AG08396 (cell line): ENCODE data around the gene YIF1A.
"Not testable (repeated sequence)": the region's sequence is repeated elsewhere in the genome, so short reads cannot be mapped to it uniquely, and the experiment has no call there.

Experiments used
- DNase-seq: peaks from one replicate; pipeline ENCODE4 v3.0.0; 2012; ENCODE audit warnings: low spot score, mixed read lengths

YIF1A gene

GRCh38 chr11:66311965-66312548 lies 23.1 kb upstream of the YIF1A start:
- peak; percentile 86 for DNase-seq

GRCh38 chr11:66311470-66311964 lies 22.6 kb upstream of the YIF1A start:
- DNase-seq: no peak

DNA sequence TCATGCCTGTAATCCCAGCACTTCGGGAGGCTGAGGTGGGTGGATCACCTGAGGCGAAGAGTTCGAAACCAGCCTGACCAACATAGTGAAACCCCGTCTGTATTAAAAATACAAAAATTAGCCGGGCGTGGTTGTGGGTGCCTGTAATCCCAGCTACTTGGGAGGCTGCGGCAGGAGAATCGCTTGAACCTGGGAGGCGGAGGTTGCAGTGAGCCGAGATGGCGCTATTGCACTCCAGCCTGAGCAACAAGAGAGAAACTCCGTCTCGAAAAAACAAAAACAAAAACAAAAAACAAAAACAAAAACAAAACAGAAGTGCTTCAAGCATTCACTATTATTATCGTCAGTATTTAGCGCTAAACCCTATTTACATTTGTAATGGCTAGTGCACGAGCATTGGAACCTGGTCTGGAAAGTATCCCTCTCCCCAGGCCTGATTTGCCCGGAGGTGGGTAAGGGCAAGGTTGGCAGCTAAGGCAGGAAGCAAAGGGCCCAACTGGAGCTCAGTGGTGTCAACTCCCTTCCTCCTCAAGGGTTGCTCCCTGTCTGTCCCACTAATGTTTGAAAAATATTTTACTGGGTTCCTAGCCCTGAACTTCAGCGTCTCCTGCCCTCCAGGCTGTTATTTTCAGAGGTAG lies 22.0 kb upstream of the YIF1A start:
- DNase-seq: not testable (repeated sequence)

GRCh38 chr11:66310324-66310723 lies 21.4 kb upstream of the YIF1A start:
- DNase-seq: no peak

DNA sequence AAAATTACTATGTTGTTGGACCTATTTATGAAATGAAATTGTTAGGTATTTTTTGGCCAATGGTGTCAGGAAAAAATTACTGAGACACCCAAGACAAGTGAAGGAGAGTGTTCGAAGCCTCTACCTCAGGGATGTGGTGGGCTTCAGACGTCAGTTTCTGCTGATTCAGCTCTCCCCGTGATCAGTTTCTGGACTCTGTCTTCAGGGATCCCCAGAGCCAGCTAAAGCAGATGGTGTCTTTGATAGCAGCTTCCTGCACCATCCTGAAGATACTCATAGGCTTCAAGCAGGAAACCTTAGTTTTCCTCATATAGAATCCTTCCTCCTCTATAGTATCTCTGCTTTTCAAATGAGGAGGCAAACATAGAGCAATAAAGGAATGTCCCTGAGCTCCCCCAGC lies 20.5 kb upstream of the YIF1A start:
- DNase-seq: no peak

- DNase-seq: no peak
These were observed 13.7 kb upstream of the YIF1A start for GRCh38 chr11:66302656-66303055.

DNA sequence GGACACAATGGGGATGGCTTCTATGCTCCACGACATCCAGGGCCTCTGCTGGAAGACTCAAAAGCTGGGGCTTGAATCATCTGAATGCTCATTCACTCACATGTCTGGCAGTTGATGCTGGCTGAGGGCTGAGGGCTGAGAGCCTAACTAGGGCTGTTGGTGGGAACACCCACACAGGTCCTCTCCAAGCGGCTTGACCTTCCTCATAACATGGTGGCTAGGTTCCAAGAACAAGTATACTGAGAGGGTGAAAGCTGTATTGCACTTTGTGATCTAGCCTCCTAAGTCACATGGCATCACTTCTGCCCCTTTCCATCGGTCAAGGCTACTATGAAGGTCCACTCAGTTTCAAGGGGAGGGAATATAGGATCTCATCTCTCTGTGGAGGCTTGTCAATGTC lies 10.2 kb upstream of the YIF1A start:
- no peak for DNase-seq

GRCh38 chr11:66297610-66298009 lies 8.7 kb upstream of the YIF1A start:
- DNase-seq: no peak

DNA sequence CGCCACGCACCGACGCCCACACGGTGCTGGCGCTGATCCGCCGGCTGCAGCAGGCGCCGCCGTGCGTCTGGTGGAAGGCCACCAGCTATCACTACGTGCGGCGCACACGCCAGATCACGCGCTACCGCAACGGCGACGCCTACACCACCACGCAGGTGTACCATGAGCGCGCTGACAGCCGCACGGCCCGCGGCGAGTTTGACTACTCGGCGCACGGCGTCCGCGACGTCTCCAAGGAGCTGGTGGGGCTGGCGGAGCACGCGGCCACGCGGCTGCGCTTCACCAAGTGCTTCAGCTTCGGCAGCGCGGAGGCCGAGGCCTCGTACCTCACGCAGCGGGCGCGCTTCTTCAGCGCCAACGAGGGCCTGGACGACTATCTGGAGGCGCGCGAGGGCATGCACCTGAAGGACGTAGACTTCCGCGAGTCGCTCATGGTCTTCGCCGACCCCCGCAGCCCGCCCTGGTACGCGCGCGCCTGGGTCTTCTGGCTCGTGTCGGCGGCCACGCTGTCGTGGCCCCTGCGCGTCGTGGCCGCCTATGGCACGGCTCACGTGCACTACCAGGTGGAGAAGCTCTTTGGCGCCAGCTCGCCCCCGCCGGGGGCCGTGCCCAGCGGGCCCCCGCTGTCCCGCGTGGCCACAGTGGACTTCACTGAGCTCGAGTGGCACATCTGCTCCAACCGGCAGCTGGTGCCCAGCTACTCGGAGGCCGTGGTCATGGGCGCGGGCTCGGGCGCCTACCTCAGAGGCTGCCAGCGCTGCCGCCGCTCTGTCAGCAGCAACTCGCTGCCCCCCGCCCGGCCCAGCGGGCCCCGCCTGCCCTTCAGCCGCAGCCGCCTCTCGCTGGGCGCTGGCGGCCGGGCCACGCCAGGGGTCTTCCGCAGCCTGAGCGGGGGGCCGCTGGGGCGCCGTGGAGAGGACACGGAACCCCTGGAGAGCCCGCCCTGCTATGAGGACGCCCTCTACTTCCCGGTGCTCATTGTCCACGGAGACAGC lies 6.0 kb upstream of the YIF1A start:
- DNase-seq: no peak

DNA sequence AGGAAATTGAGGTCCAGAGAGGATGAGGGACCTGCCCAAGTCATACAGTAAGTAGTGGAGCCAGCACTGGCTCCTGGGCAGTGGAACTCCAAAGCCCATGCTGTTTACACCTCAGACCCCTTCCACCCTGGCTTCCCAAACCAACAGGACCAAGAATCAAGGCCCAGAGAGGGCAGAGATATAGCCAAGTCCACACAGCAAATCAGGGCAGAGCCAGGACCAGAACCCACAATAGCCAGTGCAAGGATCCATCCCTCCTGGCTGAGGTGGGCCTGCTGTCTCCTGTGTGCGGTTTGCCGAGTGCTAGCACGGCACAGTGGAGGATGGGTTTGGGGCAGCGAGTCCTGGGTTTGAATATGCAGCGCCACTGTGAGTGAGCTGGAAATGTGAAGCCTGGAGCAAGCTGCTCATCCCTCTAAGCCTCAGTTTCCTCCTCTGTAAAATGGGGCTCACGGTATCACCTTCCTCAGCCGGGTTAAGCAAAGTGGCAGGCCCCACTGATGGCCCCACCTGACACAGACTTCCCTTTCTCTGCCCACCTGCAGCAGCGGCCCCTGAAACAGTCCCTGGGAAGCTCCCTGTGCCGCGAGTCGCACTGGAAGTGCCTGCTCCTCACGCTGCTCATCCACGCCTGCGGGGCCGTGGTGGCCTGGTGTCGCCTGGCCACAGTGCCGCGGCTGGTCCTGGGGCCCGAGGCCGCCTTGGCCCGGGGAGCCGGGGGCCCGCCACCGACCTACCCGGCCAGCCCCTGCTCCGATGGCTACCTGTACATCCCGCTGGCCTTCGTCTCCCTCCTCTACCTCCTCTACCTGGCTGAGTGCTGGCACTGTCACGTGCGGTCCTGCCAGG lies 5.1 kb upstream of the YIF1A start:
- DNase-seq: no peak

DNA sequence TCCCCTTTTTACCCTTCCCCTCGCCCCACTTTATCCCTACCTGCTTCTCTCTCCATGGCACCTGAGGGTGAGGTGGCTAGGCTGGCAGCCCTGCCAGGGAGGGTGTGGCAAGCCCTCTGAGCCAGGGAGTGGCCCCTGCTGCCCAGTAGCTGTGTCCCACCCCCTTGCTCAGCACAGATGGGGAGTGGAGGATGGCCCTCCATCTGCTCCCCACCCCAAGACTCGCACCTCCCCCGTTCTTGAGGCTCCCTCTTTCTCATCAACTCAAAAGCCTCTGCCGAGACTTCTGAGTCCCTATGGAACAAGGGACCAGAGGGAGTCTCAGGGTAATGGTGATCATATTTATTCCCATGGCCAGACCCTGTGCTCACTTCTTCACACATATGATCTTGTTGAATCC lies 4.4 kb upstream of the YIF1A start:
- DNase-seq: no peak

DNA sequence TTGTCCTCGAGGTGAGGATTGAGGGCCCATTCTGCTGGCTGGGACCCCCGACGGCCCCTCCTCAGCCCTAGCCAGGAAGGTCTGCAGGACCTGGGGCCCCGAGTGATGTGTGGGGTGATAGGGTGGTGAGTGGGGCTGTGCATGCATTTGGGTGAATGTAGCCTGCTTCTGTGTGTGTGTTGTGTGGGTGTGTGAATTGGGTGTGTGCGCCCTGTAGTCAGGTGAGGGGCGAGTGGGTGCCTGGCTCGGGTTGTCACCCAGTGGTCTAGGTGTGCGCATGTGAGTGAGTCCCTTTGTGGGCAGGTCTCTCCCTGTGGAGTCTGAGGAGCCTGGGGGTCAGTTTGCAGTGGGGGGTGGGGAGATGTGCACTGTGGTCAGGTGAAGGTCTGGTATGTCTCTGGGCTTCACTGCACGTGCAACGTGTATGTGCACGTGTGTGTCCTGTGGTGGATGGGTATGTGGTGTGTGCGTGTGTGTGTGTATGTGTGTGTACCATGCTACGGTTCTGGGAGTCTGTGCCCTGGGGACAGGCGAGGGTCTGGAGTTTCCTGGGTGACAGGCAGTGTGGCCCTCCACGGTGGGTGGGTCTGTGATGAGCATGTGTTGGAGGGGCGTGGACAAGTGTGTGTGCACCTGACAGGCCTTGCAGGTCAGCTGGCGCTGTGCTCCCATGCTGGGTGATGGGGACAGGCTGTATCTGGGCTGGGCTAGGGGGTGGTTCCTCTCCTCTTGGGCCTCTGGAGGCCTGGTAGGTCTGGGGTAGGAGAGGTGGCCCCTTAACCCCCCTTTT lies 3.8 kb upstream of the YIF1A start:
- DNase-seq: no peak

GRCh38 chr11:66291706-66292542 lies 3.0 kb upstream of the YIF1A start, which contains the start of gene TMEM151A:
Gene TMEM151A, plus strand, starts transcription at chr11:66291894. Its CDS starts 120 bp downstream, at chr11:66292014.
- DNase-seq: no peak

DNA sequence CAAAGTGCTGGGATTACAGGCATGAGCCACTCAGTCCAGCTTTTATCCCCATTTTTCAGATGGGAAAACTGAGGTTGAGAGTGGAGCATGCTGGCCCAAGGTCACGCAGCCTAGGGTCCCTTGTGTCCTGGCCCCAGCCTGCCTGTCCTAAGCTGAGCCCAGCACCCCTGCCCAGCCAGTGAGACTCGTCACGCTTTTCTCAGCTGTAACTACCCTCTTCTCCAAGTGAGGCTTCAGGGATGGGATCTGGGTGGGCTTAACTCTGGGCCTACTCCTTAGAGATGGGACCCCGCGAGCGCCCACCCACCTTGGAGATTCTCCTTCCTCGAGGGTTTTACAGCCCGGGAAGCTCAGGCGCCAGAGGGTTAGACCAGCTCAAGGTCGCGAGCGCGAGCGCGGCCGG lies 2.4 kb upstream of the YIF1A start:
- DNase-seq: no peak

DNA sequence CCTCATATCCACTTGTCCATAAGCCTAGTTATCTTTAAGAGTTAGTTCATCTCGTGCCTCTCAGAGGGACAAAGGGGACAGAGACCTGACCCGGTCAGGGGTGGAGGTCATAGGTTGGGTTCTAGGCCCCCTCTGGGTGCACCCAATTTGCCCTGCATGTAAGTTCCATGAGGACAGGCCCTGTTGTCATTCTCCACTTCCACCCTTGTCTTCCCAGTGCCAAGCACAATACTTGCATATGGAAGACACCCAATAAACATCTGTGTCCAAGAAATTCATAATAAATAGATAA lies 1.3 kb upstream of the YIF1A start:
- DNase-seq: no peak

- DNase-seq: peak; percentile 85
These were observed 796 bp upstream of the YIF1A start for GRCh38 chr11:66289548-66290329.

DNA sequence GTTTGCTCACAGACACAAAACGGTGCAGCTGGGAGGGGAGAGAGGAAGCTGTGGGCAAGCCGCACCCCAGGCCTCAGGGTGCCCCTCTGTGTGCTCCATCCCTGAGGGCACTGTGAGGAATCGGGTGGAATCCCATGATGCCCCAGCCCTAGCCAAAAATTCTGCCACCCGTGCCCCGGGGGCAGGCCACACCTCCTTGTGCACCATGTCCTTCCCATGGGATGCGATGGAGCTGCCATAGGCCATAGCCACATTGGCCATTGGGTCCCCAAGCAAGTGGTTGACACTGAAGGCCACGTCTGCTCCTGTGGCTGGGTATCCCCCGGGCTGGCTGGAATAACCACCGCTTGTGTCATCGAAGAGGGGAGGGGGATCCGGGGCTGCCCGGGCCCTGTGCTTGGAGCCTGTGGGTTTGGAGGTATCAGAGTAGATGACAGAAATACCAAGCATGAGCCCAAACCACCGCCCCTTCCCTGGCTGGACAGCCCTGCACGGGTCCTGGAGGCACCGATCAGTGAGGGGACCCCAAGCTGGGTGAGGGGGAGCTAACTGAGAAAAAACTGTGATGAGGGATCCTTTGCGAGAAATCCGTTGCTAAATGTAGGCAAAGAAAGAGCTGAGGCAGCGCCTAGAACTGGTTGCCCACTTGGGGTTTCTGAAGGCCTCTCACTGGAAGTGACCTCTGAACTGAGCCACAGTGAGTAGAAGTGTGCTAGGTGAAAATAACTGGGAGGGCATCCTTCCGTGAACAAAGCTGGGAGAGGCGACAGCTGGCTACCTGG lies 863 bp downstream of the YIF1A start:
- DNase-seq: no peak

DNA sequence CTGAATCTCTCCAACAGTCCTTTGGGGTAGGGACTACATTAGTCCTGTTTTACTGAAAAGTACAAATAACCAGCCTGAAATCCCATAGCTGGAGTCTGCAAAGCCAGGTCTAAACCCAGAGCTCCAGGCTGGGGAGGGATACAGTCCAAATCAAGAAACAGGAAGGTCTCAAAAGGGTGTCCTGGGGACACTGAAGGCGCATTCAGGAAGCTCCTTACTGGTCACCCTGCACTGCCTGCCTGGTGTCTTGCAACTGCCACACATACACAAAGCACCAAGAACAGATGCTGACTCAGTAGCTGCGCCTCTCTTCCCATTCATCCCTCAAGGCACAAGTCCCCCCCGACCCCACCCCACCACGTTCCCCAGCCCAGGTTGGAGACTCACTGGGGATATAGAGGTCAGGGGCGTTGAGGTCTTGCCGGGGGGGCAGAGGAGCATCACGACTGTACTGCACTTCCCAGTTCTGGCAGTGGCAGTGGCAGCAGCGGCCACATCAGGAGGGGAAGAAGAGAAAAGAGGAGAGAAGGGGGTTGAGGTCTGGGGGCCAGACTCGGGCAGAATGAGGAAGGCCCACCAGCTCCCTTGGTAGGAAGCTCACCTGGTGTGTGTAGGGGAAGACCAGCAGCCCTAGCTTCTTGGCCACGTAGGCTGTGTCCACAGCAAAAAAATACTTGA lies 1.6 kb downstream of the YIF1A start:
- DNase-seq: no peak
